Type B pancreatic cell (in vitro differentiated cells): ENCODE results near the gene C7orf33. TPM values are rescaled to one million over a fixed set of nuclear protein-coding genes. Genes with fewer than 3 reads are reported as not detected.

Experiments
- DNase-seq: peaks from one replicate; pipeline ENCODE4 v3.0.0; 2021; ENCODE audit warnings: mixed read lengths; ENCODE audit not compliant: unreplicated experiment; ENCODE audit errors: extremely low spot score
- H3K27ac Mint-ChIP-seq: 2 replicates; pipeline ENCODE4 v1.8.0; 2021; ENCODE audit warnings: mild to moderate bottlenecking, mixed read lengths
- H3K27me3 Mint-ChIP-seq: 2 replicates; pipeline ENCODE4 v1.8.0; 2021; ENCODE audit warnings: mixed read lengths
- H3K36me3 Mint-ChIP-seq: 2 replicates; pipeline ENCODE4 v1.8.0; 2021; ENCODE audit warnings: mixed read lengths
- H3K4me1 Mint-ChIP-seq: one replicate; pipeline ENCODE4 v1.8.0; 2021; ENCODE audit warnings: mixed read lengths; ENCODE audit not compliant: unreplicated experiment
- H3K4me3 Mint-ChIP-seq: 2 replicates; pipeline ENCODE4 v1.8.0; 2021; ENCODE audit warnings: mild to moderate bottlenecking, mixed read lengths
- H3K9me3 Mint-ChIP-seq: 2 replicates; pipeline ENCODE4 v1.8.0; 2021; ENCODE audit warnings: mixed read lengths
- total RNA-seq: library from RNA; stranded (reverse); gene quantifications from 2 replicates; pipeline ENCODE4 v1.2.1, GENCODE V29; 2021; ENCODE audit warnings: low replicate concordance
- TF ChIP-seq, protein P1 (sequence below): fragments of 200-600 bp; sonication (generic); conservative IDR thresholded peaks from 2 replicates; pipeline ENCODE4 v1.5.0; 2021; ENCODE audit warnings: antibody characterized with exemption, mild to moderate bottlenecking

Gene C7orf33
- total RNA-seq, 1 donor from 2014 or later = not detected

DNA sequence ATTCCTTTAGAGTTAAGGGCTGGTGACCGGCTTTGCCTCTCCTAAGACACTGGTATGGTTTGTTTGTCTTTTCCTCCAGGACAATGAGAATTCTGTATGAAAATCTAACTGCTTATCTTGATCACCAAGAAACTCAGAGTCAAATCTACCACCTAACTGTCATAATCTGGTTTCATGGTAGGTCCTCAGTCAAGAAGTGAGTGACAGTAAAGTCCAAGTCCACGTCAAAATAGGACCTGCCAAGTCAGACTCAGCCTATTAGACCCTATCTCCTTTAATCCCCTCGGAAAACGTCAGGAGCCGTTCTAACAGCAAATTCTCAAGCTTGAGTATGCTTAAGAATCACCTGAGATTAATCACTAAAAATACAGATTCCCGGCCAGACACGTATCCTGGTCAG, 37.4 kb downstream of the C7orf33 start:
- H3K27me3 Mint-ChIP-seq = no peaks in the 10 kb centered on the region
- no peaks in the 10 kb centered on the region for H3K36me3 Mint-ChIP-seq
- no peak overlapping the region for H3K27ac Mint-ChIP-seq
- DNase-seq = no peak
- H3K4me3 Mint-ChIP-seq = no peak overlapping the region
- peaks cover 18% of the 10 kb centered on the region for H3K4me1 Mint-ChIP-seq
- H3K9me3 Mint-ChIP-seq = no peaks in the 10 kb centered on the region
- TF ChIP-seq, protein P1, sequence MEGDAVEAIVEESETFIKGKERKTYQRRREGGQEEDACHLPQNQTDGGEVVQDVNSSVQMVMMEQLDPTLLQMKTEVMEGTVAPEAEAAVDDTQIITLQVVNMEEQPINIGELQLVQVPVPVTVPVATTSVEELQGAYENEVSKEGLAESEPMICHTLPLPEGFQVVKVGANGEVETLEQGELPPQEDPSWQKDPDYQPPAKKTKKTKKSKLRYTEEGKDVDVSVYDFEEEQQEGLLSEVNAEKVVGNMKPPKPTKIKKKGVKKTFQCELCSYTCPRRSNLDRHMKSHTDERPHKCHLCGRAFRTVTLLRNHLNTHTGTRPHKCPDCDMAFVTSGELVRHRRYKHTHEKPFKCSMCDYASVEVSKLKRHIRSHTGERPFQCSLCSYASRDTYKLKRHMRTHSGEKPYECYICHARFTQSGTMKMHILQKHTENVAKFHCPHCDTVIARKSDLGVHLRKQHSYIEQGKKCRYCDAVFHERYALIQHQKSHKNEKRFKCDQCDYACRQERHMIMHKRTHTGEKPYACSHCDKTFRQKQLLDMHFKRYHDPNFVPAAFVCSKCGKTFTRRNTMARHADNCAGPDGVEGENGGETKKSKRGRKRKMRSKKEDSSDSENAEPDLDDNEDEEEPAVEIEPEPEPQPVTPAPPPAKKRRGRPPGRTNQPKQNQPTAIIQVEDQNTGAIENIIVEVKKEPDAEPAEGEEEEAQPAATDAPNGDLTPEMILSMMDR = no peak

- no peak for DNase-seq
- no peak overlapping the region for H3K27ac Mint-ChIP-seq
- H3K4me3 Mint-ChIP-seq = no peak overlapping the region
- peaks cover 4% of the 10 kb centered on the region for H3K4me1 Mint-ChIP-seq
- no peaks in the 10 kb centered on the region for H3K27me3 Mint-ChIP-seq
- TF ChIP-seq, protein P1 = no peak
- no peaks in the 10 kb centered on the region for H3K36me3 Mint-ChIP-seq
- H3K9me3 Mint-ChIP-seq = no peaks in the 10 kb centered on the region
Measured at GRCh38 chr7:148630078-148630477, 39.5 kb downstream of the C7orf33 start.

- no peak for DNase-seq
- Mint-ChIP-seq H3K27me3 (no peaks in the 10 kb centered on the region), H3K4me3 (no peak overlapping the region)
Measured at GRCh38 chr7:148633761-148634160, 43.2 kb downstream of the C7orf33 start.

DNA sequence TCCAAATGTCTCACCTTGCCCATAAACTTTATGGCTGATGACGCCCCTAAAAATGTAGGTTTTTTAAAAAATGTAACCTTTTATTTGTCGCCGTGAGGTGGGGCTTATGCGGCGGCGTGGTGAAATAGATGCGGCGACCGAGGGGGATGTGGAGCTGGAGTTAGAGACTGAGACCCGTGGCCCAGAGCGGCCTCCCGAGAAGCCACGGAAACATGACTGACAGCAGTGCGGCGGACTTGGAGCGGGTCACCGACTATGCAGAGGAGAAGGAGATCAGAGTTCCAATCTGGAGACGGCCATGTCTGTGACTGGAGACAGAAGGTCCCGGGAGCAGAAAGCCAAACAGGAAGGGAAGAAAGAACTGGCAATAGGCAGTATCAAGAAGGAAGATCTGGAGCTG, 46.5 kb downstream of the C7orf33 start:
- no peak for DNase-seq
- Mint-ChIP-seq H3K4me1 (no peaks in the 10 kb centered on the region), H3K4me3 (no peak overlapping the region), H3K27me3 (no peaks in the 10 kb centered on the region), H3K9me3 (no peaks in the 10 kb centered on the region), H3K36me3 (no peaks in the 10 kb centered on the region), H3K27ac (no peak overlapping the region)
- TF ChIP-seq, protein P1 = no peak

More at GRCh38 chr7:148633761-148634160, 43.2 kb downstream of the C7orf33 start:
- no peak overlapping the region for H3K27ac Mint-ChIP-seq
- no peaks in the 10 kb centered on the region for H3K9me3 Mint-ChIP-seq
- no peaks in the 10 kb centered on the region for H3K4me1 Mint-ChIP-seq
- no peaks in the 10 kb centered on the region for H3K36me3 Mint-ChIP-seq
- TF ChIP-seq, protein P1 = no peak

GRCh38 chr7:148645898-148646297, 55.3 kb downstream of the C7orf33 start:
- no peaks in the 10 kb centered on the region for H3K9me3 Mint-ChIP-seq
- DNase-seq = no peak
- no peak overlapping the region for H3K27ac Mint-ChIP-seq
- H3K36me3 Mint-ChIP-seq = no peaks in the 10 kb centered on the region
- H3K27me3 Mint-ChIP-seq = peaks cover 13% of the 10 kb centered on the region
- H3K4me3 Mint-ChIP-seq = no peak overlapping the region
- TF ChIP-seq, protein P1 = no peak
- no peaks in the 10 kb centered on the region for H3K4me1 Mint-ChIP-seq

GRCh38 chr7:148650232-148650858, 59.8 kb downstream of the C7orf33 start:
- Mint-ChIP-seq H3K9me3 (no peaks in the 10 kb centered on the region), H3K27ac (no peak overlapping the region), H3K4me3 (no peak overlapping the region), H3K27me3 (peaks cover 5% of the 10 kb centered on the region), H3K36me3 (no peaks in the 10 kb centered on the region), H3K4me1 (no peaks in the 10 kb centered on the region)
- TF ChIP-seq, protein P1 = no peak
- no peak for DNase-seq
